Measurements from ENCODE around the gene ZNF549.

Gene ZNF549

DNA sequence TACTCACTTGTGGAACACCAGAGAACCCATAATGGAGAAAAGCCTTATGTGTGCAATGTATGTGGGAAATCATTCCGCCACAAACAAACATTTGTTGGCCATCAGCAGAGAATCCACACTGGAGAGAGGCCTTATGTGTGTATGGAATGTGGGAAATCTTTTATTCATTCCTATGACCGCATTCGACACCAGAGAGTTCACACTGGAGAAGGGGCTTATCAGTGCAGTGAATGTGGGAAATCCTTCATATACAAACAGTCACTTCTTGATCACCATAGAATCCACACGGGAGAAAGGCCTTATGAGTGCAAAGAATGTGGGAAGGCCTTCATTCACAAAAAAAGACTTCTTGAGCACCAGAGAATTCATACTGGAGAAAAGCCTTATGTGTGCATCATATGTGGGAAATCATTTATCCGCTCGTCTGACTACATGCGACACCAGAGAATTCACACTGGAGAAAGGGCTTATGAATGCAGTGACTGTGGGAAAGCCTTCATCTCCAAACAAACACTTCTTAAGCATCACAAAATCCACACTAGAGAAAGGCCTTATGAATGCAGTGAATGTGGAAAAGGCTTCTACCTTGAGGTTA is 10.9 kb downstream of the ZNF549 start:
- FAIRE-seq (no peak), DNase-seq (ENCODE audit: insufficient read length, low spot score) (no peak)
- TF ChIP-seq PAX5 (IDR thresholded peaks at IDR 0.05; ENCODE audit: insufficient read depth, low read length, severe bottlenecking) (no peak), SPI1 (IDR thresholded peaks at IDR 0.05; ENCODE audit: low read depth, low read length) (no peak), POLR2A (IDR thresholded peaks at IDR 0.05; ENCODE audit: low read depth, low read length) (no peak), TAF1 (IDR thresholded peaks at IDR 0.05; ENCODE audit: low read depth, low read length) (no peak), POLR2AphosphoS5 (IDR thresholded peaks at IDR 0.05; ENCODE audit: low read depth, low read length) (no peak), POU2F2 (IDR thresholded peaks at IDR 0.05; ENCODE audit: low read depth, low read length) (no peak)

DNA sequence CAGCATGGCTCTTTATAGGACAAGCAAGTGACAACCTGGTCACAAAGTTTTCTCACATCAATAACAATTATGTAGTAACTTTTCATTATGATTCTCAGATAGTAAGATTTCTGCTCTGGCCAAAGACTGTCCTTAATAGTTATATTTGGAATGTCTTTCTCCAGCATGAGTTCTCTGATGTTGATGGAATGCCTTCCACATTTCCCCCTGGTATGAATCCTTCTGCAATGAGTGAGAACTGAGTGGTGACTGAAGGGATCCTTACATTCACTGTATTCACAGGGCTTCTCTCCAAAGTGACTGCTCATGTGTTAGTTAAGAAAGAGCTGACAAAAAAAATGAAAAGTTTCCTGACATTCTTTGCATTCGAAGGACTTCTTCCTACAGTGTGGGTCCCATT is 19.4 kb downstream of the ZNF549 start:
- TF ChIP-seq POLR2A (IDR thresholded peaks at IDR 0.05; ENCODE audit: low read depth, low read length) (no peak), POU2F2 (IDR thresholded peaks at IDR 0.05; ENCODE audit: low read depth, low read length) (no peak), POLR2AphosphoS5 (IDR thresholded peaks at IDR 0.05; ENCODE audit: low read depth, low read length) (no peak), SPI1 (IDR thresholded peaks at IDR 0.05; ENCODE audit: low read depth, low read length) (no peak), PAX5 (IDR thresholded peaks at IDR 0.05; ENCODE audit: insufficient read depth, low read length, severe bottlenecking) (no peak)
- no peak for DNase-seq (ENCODE audit: insufficient read length, low spot score)
- no peak for FAIRE-seq

DNA sequence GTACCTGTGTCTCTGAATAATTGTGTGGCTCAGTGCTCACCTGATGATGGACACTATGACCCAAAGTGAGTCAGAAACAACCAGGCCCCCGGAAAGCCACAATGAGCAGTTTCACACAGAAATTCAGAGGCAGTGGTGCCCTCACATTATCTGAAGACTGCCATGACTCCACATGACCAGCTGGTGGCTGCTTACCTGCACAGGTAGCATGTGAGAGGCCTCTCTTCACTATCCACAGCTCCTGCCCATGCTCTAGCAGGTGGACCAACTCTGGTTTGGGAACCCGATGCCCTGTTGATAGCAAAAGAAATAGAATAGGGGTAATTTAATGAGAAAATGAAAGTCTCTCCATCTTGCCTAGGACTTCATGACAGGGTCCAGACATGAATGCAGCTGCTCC is 25.3 kb downstream of the ZNF549 start:
- DNase-seq (ENCODE audit: insufficient read length, low spot score) (no peak), FAIRE-seq (no peak)
- TF ChIP-seq POLR2AphosphoS5 (IDR thresholded peaks at IDR 0.05; ENCODE audit: low read depth, low read length) (no peak), SPI1 (IDR thresholded peaks at IDR 0.05; ENCODE audit: low read depth, low read length) (no peak), PAX5 (IDR thresholded peaks at IDR 0.05; ENCODE audit: insufficient read depth, low read length, severe bottlenecking) (no peak), POLR2A (IDR thresholded peaks at IDR 0.05; ENCODE audit: low read depth, low read length) (no peak), POU2F2 (IDR thresholded peaks at IDR 0.05; ENCODE audit: low read depth, low read length) (no peak), TAF1 (IDR thresholded peaks at IDR 0.05; ENCODE audit: low read depth, low read length) (no peak)

DNA sequence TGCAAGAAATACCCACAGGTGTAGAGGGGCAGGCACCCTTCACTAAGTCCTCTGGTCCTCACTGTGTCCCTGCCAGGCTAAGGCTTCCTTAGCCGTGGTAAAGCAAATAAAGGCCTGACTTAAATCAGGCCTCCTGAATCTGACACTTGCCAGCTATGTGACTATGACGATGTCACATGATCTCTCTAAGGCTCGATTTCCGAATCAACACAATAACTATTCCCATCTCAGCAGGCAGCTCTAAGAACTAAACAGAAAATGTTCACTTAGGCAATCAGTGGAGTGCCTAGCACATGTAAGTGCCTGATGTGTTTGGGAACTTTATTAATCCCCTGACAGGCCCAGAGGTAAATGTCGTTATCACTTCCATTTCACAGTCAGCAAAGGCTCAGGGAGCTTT is 30.5 kb downstream of the ZNF549 start:
- TF ChIP-seq POLR2A (IDR thresholded peaks at IDR 0.05; ENCODE audit: low read depth, low read length) = no peak
- no peak for TF ChIP-seq POU2F2 (IDR thresholded peaks at IDR 0.05; ENCODE audit: low read depth, low read length)
- TF ChIP-seq POLR2AphosphoS5 (IDR thresholded peaks at IDR 0.05; ENCODE audit: low read depth, low read length) = no peak
- DNase-seq (ENCODE audit: insufficient read length, low spot score) = no peak
- no peak for FAIRE-seq

DNA sequence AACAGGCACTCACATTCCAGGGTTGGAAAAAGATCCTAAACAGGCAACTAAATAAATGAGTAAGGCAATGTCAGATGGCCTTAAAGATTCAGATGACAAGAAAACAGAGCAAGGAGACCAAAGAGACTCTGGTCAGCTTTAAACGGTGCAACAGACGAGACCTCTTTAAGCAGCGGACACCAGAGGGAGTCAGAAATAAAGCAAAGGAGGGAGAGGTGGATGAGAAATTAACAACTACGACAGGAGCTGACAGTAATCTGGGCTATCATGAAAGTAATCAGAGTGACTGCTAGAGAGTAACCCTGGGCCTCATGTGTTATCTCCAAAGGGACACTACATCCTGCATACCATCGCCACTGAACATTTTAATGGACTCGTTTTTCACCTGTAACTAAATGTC is 31.4 kb downstream of the ZNF549 start:
- TF ChIP-seq POU2F2 (IDR thresholded peaks at IDR 0.05; ENCODE audit: low read depth, low read length) (no peak), SPI1 (IDR thresholded peaks at IDR 0.05; ENCODE audit: low read depth, low read length) (no peak)
- DNase-seq (ENCODE audit: insufficient read length, low spot score) (no peak), FAIRE-seq (peak; percentile 81)

DNA sequence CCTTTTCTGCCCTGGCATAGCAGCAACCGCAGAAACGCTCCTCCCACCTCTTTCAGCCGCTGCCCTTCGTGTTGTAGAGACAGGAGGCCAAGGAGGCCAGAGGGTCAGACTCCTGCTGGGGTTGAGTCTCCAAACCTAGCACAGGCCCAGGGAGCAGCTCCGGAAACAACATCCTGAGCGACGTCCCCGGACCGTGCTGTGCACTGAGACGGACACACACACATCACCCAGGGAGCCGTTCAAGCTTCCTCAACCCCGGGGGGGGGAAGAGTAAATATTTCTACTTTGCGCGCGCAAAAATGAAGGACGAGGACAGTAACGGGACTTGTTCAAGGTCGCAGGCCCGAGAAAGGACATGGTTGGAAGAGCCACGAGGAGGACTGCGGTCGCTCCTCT is 31.9 kb downstream of the ZNF549 start:
- no peak for FAIRE-seq
- TF ChIP-seq POLR2AphosphoS5 (IDR thresholded peaks at IDR 0.05; ENCODE audit: low read depth, low read length) (no peak), PAX5 (IDR thresholded peaks at IDR 0.05; ENCODE audit: insufficient read depth, low read length, severe bottlenecking) (no peak), SPI1 (IDR thresholded peaks at IDR 0.05; ENCODE audit: low read depth, low read length) (no peak), POLR2A (IDR thresholded peaks at IDR 0.05; ENCODE audit: low read depth, low read length) (no peak), POU2F2 (IDR thresholded peaks at IDR 0.05; ENCODE audit: low read depth, low read length) (no peak), TAF1 (IDR thresholded peaks at IDR 0.05; ENCODE audit: low read depth, low read length) (no peak)
- peak; percentile 24 for DNase-seq (ENCODE audit: insufficient read length, low spot score)

DNA sequence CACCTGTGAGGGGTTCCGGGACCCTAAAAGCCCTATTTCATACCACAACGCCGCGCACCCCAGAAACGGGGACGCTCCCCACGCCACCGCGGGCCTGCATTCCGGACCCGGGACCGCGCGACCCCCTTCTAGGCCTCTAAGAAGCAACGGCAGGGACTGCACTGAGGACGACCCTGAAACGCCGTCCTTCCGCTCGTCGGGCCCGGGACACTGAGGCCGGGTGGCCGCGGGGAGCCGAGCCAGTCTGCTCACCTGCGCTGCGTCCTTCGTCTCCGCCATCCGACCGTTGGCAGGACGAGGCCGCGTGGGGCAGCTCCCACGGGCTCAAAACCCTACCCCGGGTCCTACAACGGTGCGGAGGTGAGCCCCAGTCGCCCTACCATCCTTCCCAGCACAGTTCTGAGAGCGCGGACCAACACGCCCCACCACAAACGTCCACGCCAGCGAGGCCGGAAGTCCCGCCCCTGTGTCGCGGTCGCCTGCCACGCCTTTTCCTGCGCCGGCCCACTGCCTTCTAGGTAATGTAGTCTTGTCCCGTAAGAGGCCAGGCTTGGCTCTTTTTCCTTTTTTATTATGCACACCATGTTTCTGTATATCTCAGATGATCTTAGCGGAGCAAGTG is 32.4 kb downstream of the ZNF549 start, which contains the start of gene ZNF550:
ZNF550 (minus strand) TSS at position 460 of the 622 bp plus-strand sequence; CDS start at position 279, 181 bp downstream.
- peak; percentile 91 for DNase-seq (ENCODE audit: insufficient read length, low spot score)
- FAIRE-seq = peak; percentile 96

DNA sequence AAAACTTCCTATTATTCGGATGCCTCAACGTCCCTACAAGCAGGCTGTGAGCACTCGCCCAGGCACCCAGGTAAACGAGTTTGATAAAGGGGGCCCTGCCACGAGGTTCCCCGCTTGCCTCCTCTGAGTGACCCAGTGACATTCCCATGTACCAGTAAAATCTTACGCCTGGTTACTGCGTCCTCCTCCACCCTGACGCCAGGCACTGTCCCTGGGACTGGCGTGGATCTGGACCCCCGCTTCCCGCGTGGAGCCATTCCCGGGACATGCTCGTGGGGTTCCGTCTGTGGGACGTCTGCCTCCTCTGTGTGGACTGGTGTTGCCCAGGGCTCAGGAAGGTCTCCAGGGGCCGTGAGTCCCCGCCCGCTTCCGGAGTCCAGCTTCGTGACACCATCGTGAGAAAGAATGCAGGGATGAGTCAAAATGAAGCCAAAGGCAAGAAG is 32.9 kb downstream of the ZNF549 start:
- no peak for TF ChIP-seq PAX5 (IDR thresholded peaks at IDR 0.05; ENCODE audit: insufficient read depth, low read length, severe bottlenecking)
- TF ChIP-seq POLR2A (IDR thresholded peaks at IDR 0.05; ENCODE audit: low read depth, low read length) = no peak
- FAIRE-seq = no peak
- DNase-seq (ENCODE audit: insufficient read length, low spot score) = no peak

More for the DNA sequence above, 32.4 kb downstream of the ZNF549 start, which contains the start of gene ZNF550:
- TF ChIP-seq TAF1 (IDR thresholded peaks at IDR 0.05; ENCODE audit: low read depth, low read length) (peak; percentile 69; the same call in 1 of the 2 replicates), POLR2A (IDR thresholded peaks at IDR 0.05; ENCODE audit: low read depth, low read length) (peak; percentile 53), POLR2AphosphoS5 (IDR thresholded peaks at IDR 0.05; ENCODE audit: low read depth, low read length) (peak; percentile 58; the same call in 1 of the 2 replicates), POU2F2 (IDR thresholded peaks at IDR 0.05; ENCODE audit: low read depth, low read length) (no peak), PAX5 (IDR thresholded peaks at IDR 0.05; ENCODE audit: insufficient read depth, low read length, severe bottlenecking) (no peak)

DNA sequence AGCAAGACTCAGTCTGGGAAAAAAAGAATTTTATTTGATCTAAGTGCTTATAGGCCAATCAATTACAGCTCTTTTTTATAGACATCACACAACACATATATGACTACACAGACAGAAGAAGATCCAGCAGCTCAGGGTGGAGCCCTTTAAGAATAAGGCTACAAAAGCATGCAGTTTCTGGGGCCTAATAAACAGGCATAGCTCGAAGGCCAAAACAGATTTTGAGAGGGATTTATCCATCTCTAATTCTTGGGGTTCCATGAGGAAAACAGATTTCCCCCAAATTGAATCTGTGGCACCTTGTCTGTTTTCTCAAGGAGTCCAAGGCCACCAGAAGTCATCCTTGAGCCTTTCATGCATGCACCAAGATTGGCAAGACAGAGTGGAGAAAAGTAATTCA is 36.4 kb downstream of the ZNF549 start:
- FAIRE-seq = no peak
- DNase-seq (ENCODE audit: insufficient read length, low spot score) = no peak

More for the DNA sequence above, 36.4 kb downstream of the ZNF549 start:
- TF ChIP-seq POLR2AphosphoS5 (IDR thresholded peaks at IDR 0.05; ENCODE audit: low read depth, low read length) = no peak
- no peak for TF ChIP-seq SPI1 (IDR thresholded peaks at IDR 0.05; ENCODE audit: low read depth, low read length)
- TF ChIP-seq POU2F2 (IDR thresholded peaks at IDR 0.05; ENCODE audit: low read depth, low read length) = no peak
